GM20000 (cell line): ENCODE data around the gene PPP1R13L.
"Not testable (repeated sequence)": the region's sequence is repeated elsewhere in the genome, so short reads cannot be mapped to it uniquely, and the experiment has no call there.

Experiments used
- DNase-seq: peaks from one replicate; pipeline ENCODE4 v3.0.0; 2012; ENCODE audit warnings: low spot score
- CTCF ChIP-seq: IDR thresholded peaks from 2 replicates; pipeline ENCODE4 v1.5.1; 2012; ENCODE audit warnings: mild to moderate bottlenecking, control low read depth; ENCODE audit errors: extremely low read depth, missing control alignments

Gene PPP1R13L

GRCh38 chr19:45340899-45341453 lies 63.9 kb downstream of the PPP1R13L start:
- no peak for TF ChIP-seq CTCF
- no peak for DNase-seq

DNA sequence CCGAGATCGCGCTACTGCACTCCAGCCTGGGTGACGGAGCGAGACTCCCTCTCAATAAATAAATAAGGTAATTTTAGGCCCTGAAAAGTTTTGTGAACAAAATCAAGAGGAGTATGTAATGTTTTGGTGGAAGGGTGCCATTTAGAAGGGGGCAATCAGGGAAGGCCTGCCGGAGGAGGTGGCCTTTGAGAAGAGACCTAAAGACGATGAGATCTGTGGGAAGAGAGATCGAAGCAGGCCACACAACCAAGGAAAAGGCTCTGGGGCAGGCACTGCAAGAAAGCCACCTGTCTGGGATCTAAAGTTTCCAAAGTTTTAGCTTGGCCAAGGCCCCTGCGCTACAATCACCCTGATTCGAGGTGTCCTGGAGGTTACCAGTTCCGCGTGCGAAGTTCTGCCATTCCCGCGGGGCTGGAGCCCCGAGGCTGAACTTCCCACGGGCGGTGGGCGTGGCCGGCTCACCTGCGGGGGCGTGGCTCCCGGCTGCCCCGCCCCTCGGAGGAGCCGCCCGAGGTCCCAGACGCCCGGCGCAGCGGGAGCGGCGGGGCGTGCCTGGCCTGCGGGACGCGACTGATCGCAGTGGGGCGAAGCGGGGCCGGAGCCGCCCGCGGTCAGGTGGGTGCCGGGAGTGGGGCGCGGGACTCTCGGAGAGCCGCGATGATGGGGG lies 64.5 kb downstream of the PPP1R13L start, which contains the start of gene KLC3:
Gene KLC3, plus strand, starts transcription at position 519 of the 667 bp plus-strand sequence. CDS start 4,792 bp downstream, outside the sequence.
- no peak for TF ChIP-seq CTCF
- peak; percentile 75 for DNase-seq

GRCh38 chr19:45339629-45340028 lies 65.2 kb downstream of the PPP1R13L start:
- no peak for TF ChIP-seq CTCF
- no peak for DNase-seq

DNA sequence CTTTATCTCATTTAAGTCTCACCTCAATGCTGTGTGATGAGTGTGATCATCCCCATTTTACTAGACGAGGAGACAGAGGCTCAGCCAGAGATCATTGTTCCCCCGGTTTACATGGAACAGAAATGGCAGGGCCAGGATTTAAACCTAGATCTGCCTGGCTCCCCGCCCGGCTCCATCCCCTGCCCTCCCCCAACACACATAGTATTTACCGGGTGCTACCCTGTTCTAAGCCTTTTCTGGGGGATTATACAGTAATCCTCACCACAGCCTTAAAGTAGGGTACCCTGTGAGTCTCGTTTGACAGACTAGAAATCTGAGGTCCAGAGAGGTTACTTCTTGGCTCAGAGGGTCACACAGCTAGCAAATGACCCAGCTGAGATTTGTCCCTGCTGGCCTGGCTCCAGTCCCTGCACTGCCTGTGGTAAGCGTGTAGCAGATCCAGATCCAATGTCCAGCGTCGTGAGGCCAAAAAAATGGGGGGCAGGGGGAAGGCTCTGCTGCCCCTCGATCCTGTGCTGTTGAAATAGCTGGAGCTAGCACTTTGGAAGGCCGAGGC lies 68.1 kb downstream of the PPP1R13L start:
- no peak for TF ChIP-seq CTCF
- DNase-seq, result no peak

- DNase-seq, result not testable (repeated sequence)
Observed at GRCh38 chr19:45334881-45335280, 70.0 kb downstream of the PPP1R13L start.

GRCh38 chr19:45333609-45334303 lies 71.1 kb downstream of the PPP1R13L start:
- no peak for DNase-seq
- TF ChIP-seq CTCF, result no peak

- DNase-seq, result no peak
- no peak for TF ChIP-seq CTCF
Observed at GRCh38 chr19:45331411-45331810, 73.5 kb downstream of the PPP1R13L start.
